Measurements from ENCODE around the gene PAFAH2.

- TF ChIP-seq CTCF (IDR thresholded peaks at IDR 0.05) (no peak), ZFX (IDR thresholded peaks at IDR 0.05; ENCODE audit: borderline replicate concordance) (no peak)
Measured at GRCh38 chr1:26019641-26020315, 21.9 kb upstream of the PAFAH2 start.

Measured in 22Rv1 (cell line).